ENCODE data around the gene ARHGEF12. TPM values are rescaled to one million over a fixed set of nuclear protein-coding genes. Genes with fewer than 3 reads are reported as not detected.

Gene ARHGEF12
- total RNA-seq, 2 experiments from 2014 or later, result 15.4 to 16.5 TPM

DNA sequence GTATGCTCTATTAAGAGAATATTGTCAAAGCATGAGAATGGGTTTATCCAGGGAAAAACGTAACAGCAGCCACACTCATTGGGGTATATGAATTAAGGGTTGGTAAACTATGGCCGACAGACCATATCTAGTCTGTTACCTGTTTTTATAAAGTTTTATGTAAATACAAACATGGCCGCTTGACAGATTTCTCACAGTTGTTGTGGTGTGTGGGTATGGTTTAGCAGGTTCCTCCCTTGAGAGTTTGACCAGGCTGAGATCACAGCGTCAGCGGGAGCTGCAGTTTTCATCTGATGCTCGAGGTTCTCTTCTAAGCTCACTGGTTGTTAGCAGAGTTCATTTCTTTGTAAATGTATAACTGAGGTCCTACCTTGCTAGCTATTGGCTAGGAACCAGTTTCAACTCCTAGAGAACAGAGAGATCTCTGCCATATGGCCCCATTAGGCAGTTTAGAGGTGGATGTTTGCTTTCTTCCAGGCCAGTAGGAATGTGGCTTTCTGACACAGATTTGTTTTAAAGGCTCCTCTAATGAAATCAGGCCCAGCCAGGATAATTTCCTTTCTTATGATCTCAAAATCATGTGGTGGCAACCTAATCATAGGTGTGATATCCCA lies 129.8 kb downstream of the ARHGEF12 start:
- H3K4me1 Mint-ChIP-seq (ENCODE audit: low read depth), result no peaks in the 10 kb centered on the region
- no peaks in the 10 kb centered on the region for H3K9me3 Mint-ChIP-seq
- CTCF ChIA-PET, result no interaction called here
- intact Hi-C loops (cut with micrococcal nuclease), result no loop called here
- no peaks in the 10 kb centered on the region for H3K27me3 Mint-ChIP-seq (ENCODE audit: low read depth)
- peaks cover 24% of the 10 kb centered on the region for H3K36me3 Mint-ChIP-seq (ENCODE audit: low read depth)
- DNase-seq, result no peak
- no peak overlapping the region for H3K4me3 Mint-ChIP-seq
- H3K27ac Mint-ChIP-seq, result no peak overlapping the region

DNA sequence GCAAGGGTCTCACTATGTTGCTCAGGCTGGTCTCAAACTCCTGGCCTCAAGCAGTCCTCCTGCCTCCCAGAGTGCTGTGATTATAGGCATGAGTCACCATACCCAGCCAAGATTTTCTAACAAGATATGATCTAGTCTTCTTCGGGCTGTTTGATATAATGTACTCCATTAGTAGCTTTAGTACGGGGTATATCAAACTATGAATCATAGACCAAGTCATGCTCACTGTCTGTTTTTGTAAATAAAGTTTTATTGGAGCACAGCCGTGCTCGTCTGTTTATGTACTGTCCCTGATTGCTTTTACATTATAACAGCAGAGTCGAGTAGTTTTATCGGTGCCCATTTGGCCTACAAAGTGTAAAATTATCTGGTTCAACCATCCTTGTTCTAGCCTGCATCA lies 131.4 kb downstream of the ARHGEF12 start:
- Mint-ChIP-seq H3K4me3 (no peak overlapping the region), H3K9me3 (no peaks in the 10 kb centered on the region), H3K27me3 (ENCODE audit: low read depth) (no peaks in the 10 kb centered on the region), H3K36me3 (ENCODE audit: low read depth) (peaks cover 17% of the 10 kb centered on the region), H3K27ac (no peak overlapping the region), H3K4me1 (ENCODE audit: low read depth) (no peaks in the 10 kb centered on the region)
- no peak for DNase-seq
- intact Hi-C loops (cut with micrococcal nuclease), result no loop called here
- CTCF ChIA-PET, result no interaction called here

DNA sequence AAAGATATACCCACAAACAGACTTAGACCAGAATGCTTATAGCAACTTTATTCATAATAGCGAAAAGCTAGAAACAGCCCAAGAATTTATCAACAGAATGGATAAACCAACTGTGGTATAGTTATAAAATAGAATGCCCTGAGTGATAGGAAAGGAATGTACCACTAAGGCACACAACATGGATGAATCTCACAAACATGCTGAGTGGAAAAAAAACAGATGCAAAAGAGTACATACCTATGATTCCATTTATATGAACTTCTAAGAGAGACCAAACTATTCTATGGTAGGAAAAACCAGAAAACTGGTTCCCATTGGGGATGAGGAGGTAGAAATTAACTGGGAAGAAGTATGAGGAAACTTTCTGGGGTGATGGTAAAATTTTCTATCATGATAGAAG lies 134.9 kb downstream of the ARHGEF12 start:
- Mint-ChIP-seq H3K9me3 (no peaks in the 10 kb centered on the region), H3K36me3 (ENCODE audit: low read depth) (peaks cover 10% of the 10 kb centered on the region), H3K4me1 (ENCODE audit: low read depth) (no peaks in the 10 kb centered on the region), H3K27ac (no peak overlapping the region), H3K27me3 (ENCODE audit: low read depth) (no peaks in the 10 kb centered on the region), H3K4me3 (no peak overlapping the region)
- intact Hi-C loops (cut with micrococcal nuclease), result no loop called here
- CTCF ChIA-PET, result no interaction called here
- DNase-seq, result no peak

DNA sequence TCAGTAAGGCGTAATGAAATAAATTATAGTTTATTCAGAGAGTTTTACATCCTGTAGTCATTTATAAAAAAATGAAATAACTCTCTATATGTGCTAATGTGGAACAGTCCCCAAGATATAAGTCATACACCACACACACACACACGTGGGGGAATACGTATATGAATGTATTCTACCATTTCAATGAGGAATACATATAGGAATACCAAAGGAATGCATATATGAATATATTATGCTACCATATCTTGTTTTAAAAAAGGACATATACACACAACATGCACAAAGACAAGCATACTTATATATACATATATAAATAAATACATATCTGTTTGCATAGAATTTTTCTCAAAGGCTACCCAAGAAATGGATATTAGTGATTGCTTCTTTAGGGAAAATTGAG lies 135.8 kb downstream of the ARHGEF12 start:
- intact Hi-C loops (cut with micrococcal nuclease), result no loop called here

DNA sequence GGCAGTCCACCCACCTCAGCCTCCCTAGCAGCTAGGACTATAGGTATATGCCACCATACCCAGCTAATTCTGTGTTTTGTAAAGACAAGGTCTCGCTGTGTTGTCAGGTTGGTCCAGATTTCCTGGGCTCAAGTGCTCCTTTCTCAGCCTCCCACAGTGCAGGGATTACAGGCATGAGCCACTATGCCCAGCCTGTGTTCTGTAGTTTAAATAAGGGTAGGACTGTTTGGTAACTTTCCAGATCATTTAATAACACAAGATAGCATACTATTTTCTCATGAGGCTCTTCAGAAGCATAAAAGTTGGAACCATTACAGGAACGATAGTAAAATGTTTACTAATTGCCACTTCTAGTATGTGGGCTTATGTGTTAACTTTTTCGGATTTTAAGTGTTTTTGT lies 137.3 kb downstream of the ARHGEF12 start:
- no peak for DNase-seq

More for the DNA sequence above, 135.8 kb downstream of the ARHGEF12 start:
- CTCF ChIA-PET, result no interaction called here
- Mint-ChIP-seq H3K4me1 (ENCODE audit: low read depth) (no peaks in the 10 kb centered on the region), H3K27ac (no peak overlapping the region), H3K36me3 (ENCODE audit: low read depth) (peaks cover 13% of the 10 kb centered on the region), H3K27me3 (ENCODE audit: low read depth) (no peaks in the 10 kb centered on the region), H3K4me3 (no peak overlapping the region), H3K9me3 (no peaks in the 10 kb centered on the region)
- no peak for DNase-seq

DNA sequence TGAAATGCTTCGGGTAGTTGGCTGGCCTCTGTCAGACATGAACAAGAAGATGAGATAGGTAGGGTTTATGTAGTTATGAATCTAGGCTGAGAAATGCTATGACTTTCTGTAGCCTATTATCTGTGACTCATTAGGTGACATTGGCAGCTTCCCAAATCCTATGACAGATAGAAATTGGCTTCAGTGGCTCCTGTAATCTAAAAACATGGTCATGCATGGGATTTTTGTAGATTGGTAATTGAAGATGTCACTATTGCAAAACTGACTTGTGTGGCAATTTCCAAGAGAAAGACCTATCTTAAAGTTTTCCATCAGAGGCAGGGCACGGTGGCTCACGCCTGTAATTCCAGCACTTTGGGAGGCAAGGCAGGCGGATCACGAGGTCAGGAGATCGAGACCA lies 145.9 kb downstream of the ARHGEF12 start:
- H3K27ac Mint-ChIP-seq, result no peak overlapping the region
- H3K4me1 Mint-ChIP-seq (ENCODE audit: low read depth), result peaks cover 7% of the 10 kb centered on the region
- peaks cover 26% of the 10 kb centered on the region for H3K36me3 Mint-ChIP-seq (ENCODE audit: low read depth)
- no peaks in the 10 kb centered on the region for H3K27me3 Mint-ChIP-seq (ENCODE audit: low read depth)
- CTCF ChIA-PET, result interaction anchor here (0.6 kb wide), 1 partner anchor 320 kb away, joined by 3 read pairs; no protein-coding TSS in a partner anchor
- no peak overlapping the region for H3K4me3 Mint-ChIP-seq
- intact Hi-C loops (cut with micrococcal nuclease), result no loop called here
- H3K9me3 Mint-ChIP-seq, result no peaks in the 10 kb centered on the region
- DNase-seq, result no peak

More for the DNA sequence above, 137.3 kb downstream of the ARHGEF12 start:
- Mint-ChIP-seq H3K27me3 (ENCODE audit: low read depth) (no peaks in the 10 kb centered on the region), H3K9me3 (no peaks in the 10 kb centered on the region), H3K4me3 (no peak overlapping the region), H3K36me3 (ENCODE audit: low read depth) (peaks cover 11% of the 10 kb centered on the region), H3K27ac (no peak overlapping the region), H3K4me1 (ENCODE audit: low read depth) (peaks cover under 1% of the 10 kb centered on the region)
- intact Hi-C loops (cut with micrococcal nuclease), result no loop called here
- CTCF ChIA-PET, result no interaction called here

DNA sequence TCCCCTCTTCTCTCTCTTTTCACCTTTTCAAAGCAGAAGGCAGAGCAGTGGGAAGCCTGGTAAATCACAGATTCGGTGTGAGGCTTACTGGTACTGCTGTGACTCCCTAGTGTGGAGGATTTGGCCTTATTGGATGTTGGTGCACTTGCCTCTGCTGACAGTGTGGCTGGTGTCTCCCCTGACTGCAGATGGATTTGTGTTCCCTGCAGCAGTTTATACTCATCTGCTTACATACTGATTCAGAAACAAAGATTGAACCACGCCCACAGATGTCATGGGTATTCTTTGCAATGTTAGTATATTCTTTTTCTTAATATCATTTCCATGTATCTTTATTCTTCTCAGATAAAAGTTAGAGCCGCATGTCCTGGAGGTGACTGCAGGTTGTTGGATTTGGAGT lies 148.5 kb downstream of the ARHGEF12 start:
- intact Hi-C loops (cut with micrococcal nuclease), result no loop called here
- Mint-ChIP-seq H3K27me3 (ENCODE audit: low read depth) (no peaks in the 10 kb centered on the region), H3K27ac (no peak overlapping the region), H3K36me3 (ENCODE audit: low read depth) (peaks cover 21% of the 10 kb centered on the region), H3K4me3 (no peak overlapping the region), H3K9me3 (no peaks in the 10 kb centered on the region), H3K4me1 (ENCODE audit: low read depth) (no peaks in the 10 kb centered on the region)
- CTCF ChIA-PET, result no interaction called here
- DNase-seq, result no peak

DNA sequence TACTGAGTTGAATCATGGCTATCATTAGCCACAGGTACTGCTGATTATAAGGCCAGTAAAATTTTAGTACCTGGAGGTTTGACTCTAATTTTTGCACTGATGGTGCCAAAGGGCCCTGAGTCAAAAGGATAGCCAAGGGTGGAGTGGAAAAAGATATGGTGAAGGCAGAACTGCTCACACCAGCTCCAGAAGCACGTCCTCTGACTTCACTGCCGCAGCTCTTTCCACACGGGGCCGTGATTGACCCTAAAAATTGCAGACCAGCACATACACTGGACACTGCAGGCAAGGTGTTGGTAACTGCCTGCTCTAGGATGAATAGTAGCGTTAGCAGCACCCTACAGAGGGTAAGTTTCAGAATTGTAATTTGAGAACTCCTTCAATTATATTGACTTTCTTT lies 149.9 kb downstream of the ARHGEF12 start:
- DNase-seq, result no peak
- intact Hi-C loops (cut with micrococcal nuclease), result no loop called here
- Mint-ChIP-seq H3K4me1 (ENCODE audit: low read depth) (no peaks in the 10 kb centered on the region), H3K9me3 (no peaks in the 10 kb centered on the region), H3K27ac (no peak overlapping the region), H3K4me3 (no peak overlapping the region), H3K27me3 (ENCODE audit: low read depth) (no peaks in the 10 kb centered on the region), H3K36me3 (ENCODE audit: low read depth) (peaks cover 14% of the 10 kb centered on the region)
- CTCF ChIA-PET, result no interaction called here

DNA sequence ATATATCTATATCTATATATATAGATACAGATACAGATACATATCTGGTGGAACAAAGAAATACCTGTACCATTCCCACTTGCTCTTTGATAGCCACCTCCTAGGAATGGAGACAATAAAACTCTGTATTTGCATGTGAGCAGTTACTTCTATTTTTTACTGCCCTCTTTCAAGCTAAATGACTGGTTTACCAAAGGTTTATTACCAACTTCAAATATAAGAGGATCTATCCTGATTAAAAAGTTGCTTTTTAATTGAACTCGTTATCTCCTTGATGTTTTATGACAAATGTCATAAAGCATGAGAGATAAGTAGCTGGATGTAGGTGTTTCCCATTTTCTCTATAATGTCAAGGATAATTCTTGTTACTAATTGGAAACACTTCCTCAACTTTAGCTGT lies 153.6 kb downstream of the ARHGEF12 start:
- Mint-ChIP-seq H3K27me3 (ENCODE audit: low read depth) (no peaks in the 10 kb centered on the region), H3K9me3 (no peaks in the 10 kb centered on the region), H3K4me3 (no peak overlapping the region), H3K36me3 (ENCODE audit: low read depth) (peaks cover 3% of the 10 kb centered on the region), H3K4me1 (ENCODE audit: low read depth) (no peaks in the 10 kb centered on the region), H3K27ac (no peak overlapping the region)
- no peak for DNase-seq
- intact Hi-C loops (cut with micrococcal nuclease), result no loop called here
- CTCF ChIA-PET, result no interaction called here

DNA sequence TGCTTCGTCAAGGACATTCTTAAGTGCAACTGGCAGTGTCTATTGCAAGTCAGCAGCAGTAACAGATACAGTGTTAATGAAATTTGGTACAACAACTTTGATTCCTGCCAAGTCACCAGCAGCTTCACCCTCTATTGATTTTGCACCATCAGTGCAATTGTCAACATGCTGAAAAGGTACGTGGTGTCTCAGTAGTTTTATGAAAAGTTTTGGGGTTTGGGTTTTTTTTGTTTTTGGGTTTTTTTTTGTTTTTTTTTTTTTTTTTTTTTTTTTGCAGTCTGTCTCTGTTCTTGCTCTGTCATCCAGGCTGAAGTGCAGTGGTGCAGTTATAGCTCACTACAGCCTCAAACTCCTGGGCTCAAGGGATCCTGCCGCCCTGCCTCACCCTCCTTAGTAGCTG lies 156.3 kb downstream of the ARHGEF12 start:
- no peaks in the 10 kb centered on the region for H3K9me3 Mint-ChIP-seq
- intact Hi-C loops (cut with micrococcal nuclease), result no loop called here
- no peak for DNase-seq
- no peak overlapping the region for H3K27ac Mint-ChIP-seq
- H3K36me3 Mint-ChIP-seq (ENCODE audit: low read depth), result no peaks in the 10 kb centered on the region
- no peaks in the 10 kb centered on the region for H3K27me3 Mint-ChIP-seq (ENCODE audit: low read depth)
- CTCF ChIA-PET, result no interaction called here
- H3K4me3 Mint-ChIP-seq, result no peak overlapping the region
- no peaks in the 10 kb centered on the region for H3K4me1 Mint-ChIP-seq (ENCODE audit: low read depth)

DNA sequence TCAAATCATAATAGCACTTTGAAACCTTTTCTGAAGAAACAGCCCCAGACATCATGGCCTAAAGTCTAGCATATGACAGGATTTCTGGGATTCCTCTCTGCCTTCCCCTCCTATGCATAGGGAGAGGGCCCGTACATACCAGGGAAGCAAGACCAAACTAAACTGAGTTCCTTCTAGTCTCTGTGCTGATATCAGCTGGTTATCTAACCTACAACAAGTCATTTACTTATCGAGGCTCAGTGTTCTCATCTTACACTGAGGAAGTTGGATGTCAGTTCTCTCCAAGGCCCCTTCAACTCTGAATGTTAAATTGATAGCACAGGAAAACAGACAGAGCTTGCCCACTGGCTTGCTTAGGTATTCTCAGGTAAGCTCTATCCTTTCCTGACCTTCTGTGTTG lies 158.4 kb downstream of the ARHGEF12 start:
- CTCF ChIA-PET, result no interaction called here
- DNase-seq, result no peak
- H3K4me3 Mint-ChIP-seq, result no peak overlapping the region
- peaks cover 3% of the 10 kb centered on the region for H3K27me3 Mint-ChIP-seq (ENCODE audit: low read depth)
- no peaks in the 10 kb centered on the region for H3K9me3 Mint-ChIP-seq
- H3K4me1 Mint-ChIP-seq (ENCODE audit: low read depth), result no peaks in the 10 kb centered on the region
- intact Hi-C loops (cut with micrococcal nuclease), result no loop called here
- no peaks in the 10 kb centered on the region for H3K36me3 Mint-ChIP-seq (ENCODE audit: low read depth)
- H3K27ac Mint-ChIP-seq, result no peak overlapping the region

DNA sequence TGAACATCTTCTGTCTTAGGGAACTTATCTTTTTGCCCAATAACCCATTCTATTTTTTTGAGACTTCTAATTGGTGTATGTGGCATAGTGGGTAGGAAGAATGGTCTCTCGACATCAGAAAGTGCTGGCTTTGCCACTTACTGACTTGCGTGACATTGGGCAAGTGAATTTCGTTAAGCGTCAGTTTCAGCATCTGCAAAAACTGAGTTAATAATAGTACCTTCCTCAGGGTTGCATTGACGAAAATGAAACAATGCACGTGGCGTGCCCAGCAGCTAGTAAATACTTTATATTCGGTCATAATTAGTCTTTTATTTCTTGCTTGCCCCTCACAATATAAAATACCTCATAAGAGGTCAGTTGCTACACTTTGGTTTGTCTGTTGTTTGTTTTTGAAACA lies 162.9 kb downstream of the ARHGEF12 start:
- no peak overlapping the region for H3K4me3 Mint-ChIP-seq
- H3K27me3 Mint-ChIP-seq (ENCODE audit: low read depth), result peaks cover 29% of the 10 kb centered on the region
- no peaks in the 10 kb centered on the region for H3K4me1 Mint-ChIP-seq (ENCODE audit: low read depth)
- H3K27ac Mint-ChIP-seq, result no peak overlapping the region
- no peaks in the 10 kb centered on the region for H3K9me3 Mint-ChIP-seq
- CTCF ChIA-PET, result no interaction called here
- intact Hi-C loops (cut with micrococcal nuclease), result no loop called here
- DNase-seq, result no peak
- no peaks in the 10 kb centered on the region for H3K36me3 Mint-ChIP-seq (ENCODE audit: low read depth)

DNA sequence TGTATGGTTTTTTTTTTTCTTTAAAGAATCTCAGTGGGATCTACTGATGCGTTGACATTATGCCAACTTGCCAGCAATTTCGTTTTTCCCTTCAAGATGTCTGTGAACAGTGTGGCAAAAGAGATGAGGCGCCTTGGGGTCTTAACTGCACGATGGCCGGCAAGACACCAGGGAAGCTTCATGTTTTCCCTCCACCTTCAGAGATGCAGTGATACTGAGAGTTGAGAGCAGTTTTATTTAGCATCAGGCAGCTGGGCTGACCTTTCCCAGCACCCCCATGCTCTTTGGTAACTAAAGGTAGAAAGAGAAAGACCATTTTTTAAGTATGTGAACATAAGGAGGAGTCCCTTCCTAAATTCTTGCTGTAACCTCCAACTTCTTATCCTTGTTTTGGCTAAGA lies 163.6 kb downstream of the ARHGEF12 start:
- CTCF ChIA-PET, result no interaction called here
- intact Hi-C loops (cut with micrococcal nuclease), result loop anchor here (10.0 kb wide), 1 partner anchor 265 kb away; no protein-coding TSS in a partner anchor
- Mint-ChIP-seq H3K4me1 (ENCODE audit: low read depth) (no peaks in the 10 kb centered on the region), H3K27ac (no peak overlapping the region), H3K4me3 (no peak overlapping the region), H3K27me3 (ENCODE audit: low read depth) (peaks cover 33% of the 10 kb centered on the region), H3K9me3 (no peaks in the 10 kb centered on the region), H3K36me3 (ENCODE audit: low read depth) (no peaks in the 10 kb centered on the region)
- DNase-seq, result no peak

Data from activated naive CD4-positive, alpha-beta T cell treated with anti-CD3 and anti-CD28 coated beads for 36 hours (primary cell).